Coronary artery (tissue), 2 donors: ENCODE measurements around the gene PBOV1.

ENCODE experiments used
- DNase-seq: peaks from one replicate; pipeline ENCODE4 v3.0.0-alpha.2; 2017; ENCODE audit warnings: low spot score
- H3K27ac ChIP-seq, 2 donors: fragments of 200-600 bp; sonication (generic); one replicate each; pipeline ENCODE4 v1.5.1; 2016 to 2019
- H3K4me3 ChIP-seq: fragments of 200-600 bp; sonication (generic); 2 replicates; pipeline ENCODE4 v1.5.1; 2016; ENCODE audit warnings: mild to moderate bottlenecking, moderate library complexity
- CTCF ChIP-seq: fragments of 200-600 bp; sonication (generic); IDR thresholded peaks from one replicate; pipeline ENCODE4 v1.5.1; 2019; ENCODE audit warnings: antibody characterized with exemption

The PBOV1 gene

GRCh38 chr6:138239774-138240173 is 21.5 kb upstream of the PBOV1 start:
- Histone ChIP-seq H3K27ac (no peak overlapping the region), H3K4me3 (no peak overlapping the region)
- no peak for DNase-seq
- TF ChIP-seq CTCF = no peak

- Histone ChIP-seq H3K27ac (no peak overlapping the region), H3K4me3 (no peak overlapping the region)
- DNase-seq = no peak
- no peak for TF ChIP-seq CTCF
Observed at GRCh38 chr6:138238368-138238767, 20.1 kb upstream of the PBOV1 start.

GRCh38 chr6:138237463-138237862 is 19.2 kb upstream of the PBOV1 start:
- Histone ChIP-seq H3K27ac (no peak overlapping the region), H3K4me3 (no peak overlapping the region)
- no peak for DNase-seq
- TF ChIP-seq CTCF = no peak

GRCh38 chr6:138235693-138236092 is 17.4 kb upstream of the PBOV1 start:
- no peak for DNase-seq

GRCh38 chr6:138235205-138235604 is 16.9 kb upstream of the PBOV1 start:
- no peak for DNase-seq
- Histone ChIP-seq H3K4me3 (no peak overlapping the region), H3K27ac (no peak overlapping the region)
- no peak for TF ChIP-seq CTCF

More at GRCh38 chr6:138235693-138236092, 17.4 kb upstream of the PBOV1 start:
- no peak for TF ChIP-seq CTCF
- H3K4me3 ChIP-seq = no peak overlapping the region
- no peak overlapping the region for H3K27ac ChIP-seq

- DNase-seq = no peak
- no peak overlapping the region for H3K27ac ChIP-seq
- no peak overlapping the region for H3K4me3 ChIP-seq
- no peak for TF ChIP-seq CTCF
Observed at GRCh38 chr6:138234363-138234762, 16.1 kb upstream of the PBOV1 start.

GRCh38 chr6:138231381-138231886 is 13.1 kb upstream of the PBOV1 start:
- Histone ChIP-seq H3K27ac (no peak overlapping the region), H3K4me3 (no peak overlapping the region)
- DNase-seq = no peak
- no peak for TF ChIP-seq CTCF
